GM23338 (cell line): Measurements from ENCODE around the gene IZUMO4. TPM values are rescaled to one million over a fixed set of nuclear protein-coding genes. Genes with fewer than 3 reads are reported as not detected.

Experiments
- ATAC-seq: fragments of 200-7000 bp; cut with Tn5 transposase; 3 replicates; pipeline ENCODE4 v1.9.1; 2020
- DNase-seq: peaks from one replicate; pipeline ENCODE4 v3.0.0-alpha.2; 2015; ENCODE audit warnings: low spot score
- H2AFZ ChIP-seq: fragments of 200-600 bp; sonication (generic); 2 replicates; pipeline ENCODE4 v1.8.0; 2016; ENCODE audit warnings: antibody characterized with exemption, mild to moderate bottlenecking, moderate library complexity
- H3F3A ChIP-seq: fragments of 200-600 bp; sonication (generic); replicated peaks from 2 replicates; pipeline ENCODE4 v1.8.0; 2017; ENCODE audit warnings: antibody characterized with exemption, mixed run types, low read depth
- H3K27ac ChIP-seq: fragments of 200-600 bp; sonication (generic); 2 replicates; pipeline ENCODE4 v1.6.1; 2016; ENCODE audit warnings: low read depth
- H3K27me3 ChIP-seq: fragments of 200-600 bp; sonication (generic); 2 replicates; pipeline ENCODE4 v1.8.0; 2016; ENCODE audit warnings: mild to moderate bottlenecking, mixed run types, moderate library complexity; ENCODE audit not compliant: insufficient read depth
- H3K36me3 ChIP-seq: fragments of 200-600 bp; sonication (generic); 2 replicates; pipeline ENCODE4 v1.8.0; 2016; ENCODE audit warnings: mild to moderate bottlenecking; ENCODE audit not compliant: insufficient read depth
- H3K4me1 ChIP-seq: fragments of 200-600 bp; sonication (generic); 2 replicates; pipeline ENCODE4 v1.8.0; 2016; ENCODE audit warnings: mild to moderate bottlenecking, moderate library complexity; ENCODE audit not compliant: insufficient read depth
- H3K4me2 ChIP-seq: fragments of 200-600 bp; sonication (generic); 2 replicates; pipeline ENCODE4 v1.7.1; 2017; ENCODE audit warnings: mixed run types
- H3K4me3 ChIP-seq: fragments of 200-600 bp; sonication (generic); 2 replicates; pipeline ENCODE4 v1.6.1; 2016; ENCODE audit warnings: mixed run types
- H3K79me2 ChIP-seq: fragments of 200-600 bp; sonication (generic); replicated peaks from 2 replicates; pipeline ENCODE4 v1.8.0; 2017; ENCODE audit warnings: mild to moderate bottlenecking; ENCODE audit not compliant: insufficient read depth
- H3K9me2 ChIP-seq: fragments of 200-600 bp; sonication (generic); 2 replicates; pipeline ENCODE4 v1.8.0; 2017; ENCODE audit not compliant: insufficient read depth
- H4K20me1 ChIP-seq: fragments of 200-600 bp; sonication (generic); replicated peaks from 2 replicates; pipeline ENCODE4 v1.8.0; 2017; ENCODE audit warnings: mild to moderate bottlenecking; ENCODE audit not compliant: insufficient read depth
- H3K27ac Mint-ChIP-seq: 2 replicates; pipeline ENCODE4 v1.8.0; 2020; ENCODE audit warnings: inconsistent platforms, mild to moderate bottlenecking, moderate library complexity, mixed read lengths
- H3K27me3 Mint-ChIP-seq: 3 replicates; pipeline ENCODE4 v1.8.0; 2022; ENCODE audit warnings: low read depth, mild to moderate bottlenecking, moderate library complexity, mixed read lengths, inconsistent platforms; ENCODE audit not compliant: insufficient read depth, poor library complexity
- H3K36me3 Mint-ChIP-seq: 3 replicates; pipeline ENCODE4 v1.8.0; 2021; ENCODE audit warnings: low read depth, mild to moderate bottlenecking, inconsistent platforms, moderate library complexity, mixed read lengths
- H3K4me1 Mint-ChIP-seq: 3 replicates; pipeline ENCODE4 v1.8.0; 2020; ENCODE audit warnings: mild to moderate bottlenecking, inconsistent platforms, mixed read lengths
- H3K4me3 Mint-ChIP-seq: 3 replicates; pipeline ENCODE4 v1.8.0; 2021; ENCODE audit warnings: moderate library complexity, mild to moderate bottlenecking, inconsistent platforms, mixed read lengths
- H3K9me3 Mint-ChIP-seq: 3 replicates; pipeline ENCODE4 v1.8.0; 2020; ENCODE audit warnings: moderate library complexity, mild to moderate bottlenecking, inconsistent platforms, mixed read lengths
- CREB1 ChIP-seq: fragments of 250-450 bp; sonication (Bioruptor Pico); IDR thresholded peaks from 2 replicates; pipeline ENCODE4 v1.5.0; 2020; ENCODE audit warnings: low read depth, mild to moderate bottlenecking, moderate library complexity
- EZH2 ChIP-seq: fragments of 200-600 bp; sonication (generic); IDR thresholded peaks from one replicate; pipeline ENCODE4 v1.8.0; 2017; ENCODE audit warnings: antibody characterized with exemption, mild to moderate bottlenecking, low read depth; ENCODE audit not compliant: unreplicated experiment
- EZH2phosphoT487 ChIP-seq: fragments of 200-600 bp; sonication (generic); IDR thresholded peaks from one replicate; pipeline ENCODE4 v1.8.1; 2018; ENCODE audit warnings: antibody characterized with exemption; ENCODE audit not compliant: unreplicated experiment
- NANOG ChIP-seq: IDR thresholded peaks from 2 replicates; pipeline ENCODE4 v1.6.1; 2016; ENCODE audit warnings: antibody characterized with exemption, borderline replicate concordance
- POLR2AphosphoS5 ChIP-seq: IDR thresholded peaks from 2 replicates; pipeline ENCODE4 v1.6.1; 2016; ENCODE audit warnings: antibody characterized with exemption, low read depth
- REST ChIP-seq: IDR thresholded peaks from one replicate; pipeline ENCODE4 v1.6.1; 2018; ENCODE audit warnings: antibody characterized with exemption; ENCODE audit not compliant: unreplicated experiment
- STAT1 ChIP-seq: IDR thresholded peaks from one replicate; pipeline ENCODE4 v1.6.1; 2016; ENCODE audit warnings: antibody characterized with exemption; ENCODE audit not compliant: unreplicated experiment
- ZNF114 ChIP-seq: fragments of 250-450 bp; sonication (Bioruptor Pico); IDR thresholded peaks from 2 replicates; pipeline ENCODE4 v1.5.0; 2020; ENCODE audit warnings: mild to moderate bottlenecking, moderate library complexity
- ZNF331 ChIP-seq: fragments of 250-450 bp; sonication (Bioruptor Pico); IDR thresholded peaks from 2 replicates; pipeline ENCODE4 v1.5.0; 2020; ENCODE audit warnings: low read depth, mild to moderate bottlenecking, moderate library complexity
- polyA plus RNA-seq: library from polyadenylated mRNA; unstranded; fragments of >200 nt; fragmentation: Nextera tagmentation; extraction: Ambion mirVana; gene quantifications from 2 replicates; pipeline ENCODE4 v1.2.1, GENCODE V29; 2016
- total RNA-seq: library from RNA; depleted of rRNA; stranded (reverse); fragments of >200 nt; shearing (Covaris generic); gene quantifications from 2 replicates; pipeline ENCODE4 v1.2.3, GENCODE V29; 2014
- TF ChIP-seq, protein P1 (sequence below): IDR thresholded peaks from 2 replicates; pipeline ENCODE4 v1.6.1; 2016; ENCODE audit warnings: antibody characterized with exemption
- TF ChIP-seq, protein P2 (sequence below): fragments of 250-450 bp; sonication (Bioruptor Pico); IDR thresholded peaks from 2 replicates; pipeline ENCODE4 v1.5.0; 2020; ENCODE audit warnings: mild to moderate bottlenecking, moderate library complexity
- TF ChIP-seq, protein P3 (sequence below), 2 experiments: fragments of 200-600 bp in 1 of 2; sonication (generic) in 1 of 2; conservative IDR thresholded peaks; 2 replicates each; pipeline versions ENCODE4 v1.5.1 to v1.6.1; 2016 to 2017; ENCODE audit warnings: antibody characterized with exemption in 2 of 2, low read depth in 2 of 2, mild to moderate bottlenecking in 2 of 2, moderate library complexity in 1 of 2

IZUMO4 gene
- total and polyA plus RNA-seq, 2 experiments from 2014 or later: 0.57 to 2.2 TPM

- Mint-ChIP-seq H3K4me1 (no peaks in the 10 kb centered on the region; the same call in 2 of the 3 replicates), H3K36me3 (peaks cover 57% of the 10 kb centered on the region), H3K27ac (no peak overlapping the region), H3K4me3 (no peak overlapping the region), H3K27me3 (peaks cover 12% of the 10 kb centered on the region), H3K9me3 (no peaks in the 10 kb centered on the region)
- peaks cover 29% of the 10 kb centered on the region for H4K20me1 ChIP-seq
- no peaks in the 10 kb centered on the region for H3K27me3 ChIP-seq
- H3F3A ChIP-seq: peaks cover 8% of the 10 kb centered on the region; the same call in 1 of the 2 replicates
- no peak overlapping the region for H3K4me3 ChIP-seq
- no peak overlapping the region for H2AFZ ChIP-seq
- DNase-seq: no peak
- no peak for ATAC-seq
- H3K36me3 ChIP-seq: peaks cover 17% of the 10 kb centered on the region; the same call in 1 of the 2 replicates
- no peaks in the 10 kb centered on the region for H3K4me1 ChIP-seq
- H3K79me2 ChIP-seq: peaks cover 56% of the 10 kb centered on the region
- no peaks in the 10 kb centered on the region for H3K9me2 ChIP-seq
- H3K4me2 ChIP-seq: no peak overlapping the region
- TF ChIP-seq STAT1 (no peak), EZH2phosphoT487 (no peak), ZNF114 (CRISPR knock-in tag) (no peak), NANOG (no peak), REST (no peak), EZH2 (no peak), POLR2AphosphoS5 (no peak), CREB1 (no peak), ZNF331 (CRISPR knock-in tag) (no peak)
- TF ChIP-seq, protein P1, sequence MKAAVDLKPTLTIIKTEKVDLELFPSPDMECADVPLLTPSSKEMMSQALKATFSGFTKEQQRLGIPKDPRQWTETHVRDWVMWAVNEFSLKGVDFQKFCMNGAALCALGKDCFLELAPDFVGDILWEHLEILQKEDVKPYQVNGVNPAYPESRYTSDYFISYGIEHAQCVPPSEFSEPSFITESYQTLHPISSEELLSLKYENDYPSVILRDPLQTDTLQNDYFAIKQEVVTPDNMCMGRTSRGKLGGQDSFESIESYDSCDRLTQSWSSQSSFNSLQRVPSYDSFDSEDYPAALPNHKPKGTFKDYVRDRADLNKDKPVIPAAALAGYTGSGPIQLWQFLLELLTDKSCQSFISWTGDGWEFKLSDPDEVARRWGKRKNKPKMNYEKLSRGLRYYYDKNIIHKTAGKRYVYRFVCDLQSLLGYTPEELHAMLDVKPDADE: no peak
- TF ChIP-seq, protein P2, sequence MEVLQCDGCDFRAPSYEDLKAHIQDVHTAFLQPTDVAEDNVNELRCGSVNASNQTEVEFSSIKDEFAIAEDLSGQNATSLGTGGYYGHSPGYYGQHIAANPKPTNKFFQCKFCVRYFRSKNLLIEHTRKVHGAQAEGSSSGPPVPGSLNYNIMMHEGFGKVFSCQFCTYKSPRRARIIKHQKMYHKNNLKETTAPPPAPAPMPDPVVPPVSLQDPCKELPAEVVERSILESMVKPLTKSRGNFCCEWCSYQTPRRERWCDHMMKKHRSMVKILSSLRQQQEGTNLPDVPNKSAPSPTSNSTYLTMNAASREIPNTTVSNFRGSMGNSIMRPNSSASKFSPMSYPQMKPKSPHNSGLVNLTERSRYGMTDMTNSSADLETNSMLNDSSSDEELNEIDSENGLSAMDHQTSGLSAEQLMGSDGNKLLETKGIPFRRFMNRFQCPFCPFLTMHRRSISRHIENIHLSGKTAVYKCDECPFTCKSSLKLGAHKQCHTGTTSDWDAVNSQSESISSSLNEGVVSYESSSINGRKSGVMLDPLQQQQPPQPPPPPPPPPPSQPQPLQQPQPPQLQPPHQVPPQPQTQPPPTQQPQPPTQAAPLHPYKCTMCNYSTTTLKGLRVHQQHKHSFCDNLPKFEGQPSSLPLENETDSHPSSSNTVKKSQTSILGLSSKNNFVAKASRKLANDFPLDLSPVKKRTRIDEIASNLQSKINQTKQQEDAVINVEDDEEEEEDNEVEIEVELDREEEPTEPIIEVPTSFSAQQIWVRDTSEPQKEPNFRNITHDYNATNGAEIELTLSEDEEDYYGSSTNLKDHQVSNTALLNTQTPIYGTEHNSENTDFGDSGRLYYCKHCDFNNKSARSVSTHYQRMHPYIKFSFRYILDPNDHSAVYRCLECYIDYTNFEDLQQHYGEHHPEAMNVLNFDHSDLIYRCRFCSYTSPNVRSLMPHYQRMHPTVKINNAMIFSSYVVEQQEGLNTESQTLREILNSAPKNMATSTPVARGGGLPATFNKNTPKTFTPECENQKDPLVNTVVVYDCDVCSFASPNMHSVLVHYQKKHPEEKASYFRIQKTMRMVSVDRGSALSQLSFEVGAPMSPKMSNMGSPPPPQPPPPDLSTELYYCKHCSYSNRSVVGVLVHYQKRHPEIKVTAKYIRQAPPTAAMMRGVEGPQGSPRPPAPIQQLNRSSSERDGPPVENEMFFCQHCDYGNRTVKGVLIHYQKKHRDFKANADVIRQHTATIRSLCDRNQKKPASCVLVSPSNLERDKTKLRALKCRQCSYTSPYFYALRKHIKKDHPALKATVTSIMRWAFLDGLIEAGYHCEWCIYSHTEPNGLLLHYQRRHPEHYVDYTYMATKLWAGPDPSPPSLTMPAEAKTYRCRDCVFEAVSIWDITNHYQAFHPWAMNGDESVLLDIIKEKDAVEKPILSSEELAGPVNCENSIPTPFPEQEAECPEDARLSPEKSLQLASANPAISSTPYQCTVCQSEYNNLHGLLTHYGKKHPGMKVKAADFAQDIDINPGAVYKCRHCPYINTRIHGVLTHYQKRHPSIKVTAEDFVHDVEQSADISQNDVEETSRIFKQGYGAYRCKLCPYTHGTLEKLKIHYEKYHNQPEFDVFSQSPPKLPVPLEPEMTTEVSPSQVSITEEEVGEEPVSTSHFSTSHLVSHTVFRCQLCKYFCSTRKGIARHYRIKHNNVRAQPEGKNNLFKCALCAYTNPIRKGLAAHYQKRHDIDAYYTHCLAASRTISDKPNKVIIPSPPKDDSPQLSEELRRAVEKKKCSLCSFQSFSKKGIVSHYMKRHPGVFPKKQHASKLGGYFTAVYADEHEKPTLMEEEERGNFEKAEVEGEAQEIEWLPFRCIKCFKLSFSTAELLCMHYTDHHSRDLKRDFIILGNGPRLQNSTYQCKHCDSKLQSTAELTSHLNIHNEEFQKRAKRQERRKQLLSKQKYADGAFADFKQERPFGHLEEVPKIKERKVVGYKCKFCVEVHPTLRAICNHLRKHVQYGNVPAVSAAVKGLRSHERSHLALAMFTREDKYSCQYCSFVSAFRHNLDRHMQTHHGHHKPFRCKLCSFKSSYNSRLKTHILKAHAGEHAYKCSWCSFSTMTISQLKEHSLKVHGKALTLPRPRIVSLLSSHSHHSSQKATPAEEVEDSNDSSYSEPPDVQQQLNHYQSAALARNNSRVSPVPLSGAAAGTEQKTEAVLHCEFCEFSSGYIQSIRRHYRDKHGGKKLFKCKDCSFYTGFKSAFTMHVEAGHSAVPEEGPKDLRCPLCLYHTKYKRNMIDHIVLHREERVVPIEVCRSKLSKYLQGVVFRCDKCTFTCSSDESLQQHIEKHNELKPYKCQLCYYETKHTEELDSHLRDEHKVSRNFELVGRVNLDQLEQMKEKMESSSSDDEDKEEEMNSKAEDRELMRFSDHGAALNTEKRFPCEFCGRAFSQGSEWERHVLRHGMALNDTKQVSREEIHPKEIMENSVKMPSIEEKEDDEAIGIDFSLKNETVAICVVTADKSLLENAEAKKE (CRISPR knock-in tag): no peak
- TF ChIP-seq, protein P3, sequence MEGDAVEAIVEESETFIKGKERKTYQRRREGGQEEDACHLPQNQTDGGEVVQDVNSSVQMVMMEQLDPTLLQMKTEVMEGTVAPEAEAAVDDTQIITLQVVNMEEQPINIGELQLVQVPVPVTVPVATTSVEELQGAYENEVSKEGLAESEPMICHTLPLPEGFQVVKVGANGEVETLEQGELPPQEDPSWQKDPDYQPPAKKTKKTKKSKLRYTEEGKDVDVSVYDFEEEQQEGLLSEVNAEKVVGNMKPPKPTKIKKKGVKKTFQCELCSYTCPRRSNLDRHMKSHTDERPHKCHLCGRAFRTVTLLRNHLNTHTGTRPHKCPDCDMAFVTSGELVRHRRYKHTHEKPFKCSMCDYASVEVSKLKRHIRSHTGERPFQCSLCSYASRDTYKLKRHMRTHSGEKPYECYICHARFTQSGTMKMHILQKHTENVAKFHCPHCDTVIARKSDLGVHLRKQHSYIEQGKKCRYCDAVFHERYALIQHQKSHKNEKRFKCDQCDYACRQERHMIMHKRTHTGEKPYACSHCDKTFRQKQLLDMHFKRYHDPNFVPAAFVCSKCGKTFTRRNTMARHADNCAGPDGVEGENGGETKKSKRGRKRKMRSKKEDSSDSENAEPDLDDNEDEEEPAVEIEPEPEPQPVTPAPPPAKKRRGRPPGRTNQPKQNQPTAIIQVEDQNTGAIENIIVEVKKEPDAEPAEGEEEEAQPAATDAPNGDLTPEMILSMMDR (conservative IDR thresholded peaks at IDR 0.05; ENCODE audit: low read depth in 2 of 2): no peak
- H3K27ac ChIP-seq: no peak overlapping the region
Measured at GRCh38 chr19:2135474-2136402, 39.0 kb downstream of the IZUMO4 start.
